Measurements from ENCODE around the gene ART1.

ART1 gene

DNA sequence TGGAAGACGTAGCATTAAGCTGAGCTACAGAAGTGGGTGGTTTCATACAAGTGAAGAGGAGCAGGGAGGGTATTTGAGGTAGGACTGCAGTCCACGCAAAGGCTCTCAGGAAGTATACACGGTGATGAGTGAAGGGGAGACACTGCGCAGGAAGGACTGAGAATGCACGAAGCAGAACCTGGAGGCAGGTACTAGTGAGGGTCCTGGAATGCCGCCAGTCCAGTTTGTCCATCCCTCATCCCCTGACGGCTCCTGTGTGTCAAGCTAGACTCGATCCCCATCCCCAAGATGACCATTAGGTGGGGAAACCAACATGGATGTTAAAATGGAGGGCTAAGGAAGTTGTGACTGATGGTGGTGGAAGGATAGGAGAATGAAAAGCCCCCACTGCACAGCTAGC, 26.9 kb upstream of the ART1 start:
- TF ChIP-seq, protein P1, sequence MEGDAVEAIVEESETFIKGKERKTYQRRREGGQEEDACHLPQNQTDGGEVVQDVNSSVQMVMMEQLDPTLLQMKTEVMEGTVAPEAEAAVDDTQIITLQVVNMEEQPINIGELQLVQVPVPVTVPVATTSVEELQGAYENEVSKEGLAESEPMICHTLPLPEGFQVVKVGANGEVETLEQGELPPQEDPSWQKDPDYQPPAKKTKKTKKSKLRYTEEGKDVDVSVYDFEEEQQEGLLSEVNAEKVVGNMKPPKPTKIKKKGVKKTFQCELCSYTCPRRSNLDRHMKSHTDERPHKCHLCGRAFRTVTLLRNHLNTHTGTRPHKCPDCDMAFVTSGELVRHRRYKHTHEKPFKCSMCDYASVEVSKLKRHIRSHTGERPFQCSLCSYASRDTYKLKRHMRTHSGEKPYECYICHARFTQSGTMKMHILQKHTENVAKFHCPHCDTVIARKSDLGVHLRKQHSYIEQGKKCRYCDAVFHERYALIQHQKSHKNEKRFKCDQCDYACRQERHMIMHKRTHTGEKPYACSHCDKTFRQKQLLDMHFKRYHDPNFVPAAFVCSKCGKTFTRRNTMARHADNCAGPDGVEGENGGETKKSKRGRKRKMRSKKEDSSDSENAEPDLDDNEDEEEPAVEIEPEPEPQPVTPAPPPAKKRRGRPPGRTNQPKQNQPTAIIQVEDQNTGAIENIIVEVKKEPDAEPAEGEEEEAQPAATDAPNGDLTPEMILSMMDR (IDR thresholded peaks at IDR 0.05; ENCODE audit: low read depth, low read length, missing control alignments), result no peak
- DNase-seq (ENCODE audit: low read depth), result no peak
- no peak overlapping the region for H3K4me3 ChIP-seq (ENCODE audit: low read depth, low read length)

DNA sequence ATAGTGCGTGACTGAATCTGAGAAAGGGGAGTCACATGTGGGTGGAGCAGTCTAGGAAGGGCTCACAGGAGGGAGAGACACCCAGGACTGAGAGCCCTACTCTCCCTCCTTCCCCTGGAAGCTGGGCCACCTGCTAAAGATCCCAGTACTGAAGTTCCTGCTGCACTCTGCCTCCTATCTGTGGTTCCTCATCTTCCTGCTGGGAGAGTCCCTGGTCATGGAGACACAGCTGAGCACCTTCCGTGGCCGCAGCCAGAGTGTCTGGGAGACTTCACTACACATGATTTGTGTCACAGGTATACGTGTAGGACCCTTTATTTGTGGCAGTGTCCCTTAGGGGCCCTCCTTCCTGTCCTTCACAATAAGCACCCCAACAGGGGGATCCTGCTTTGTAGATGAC, 22.4 kb upstream of the ART1 start:
- DNase-seq (ENCODE audit: low read depth), result no peak
- no peak overlapping the region for H3K4me3 ChIP-seq (ENCODE audit: low read depth, low read length)
- TF ChIP-seq, protein P1 (IDR thresholded peaks at IDR 0.05; ENCODE audit: low read depth, low read length, missing control alignments), result no peak

DNA sequence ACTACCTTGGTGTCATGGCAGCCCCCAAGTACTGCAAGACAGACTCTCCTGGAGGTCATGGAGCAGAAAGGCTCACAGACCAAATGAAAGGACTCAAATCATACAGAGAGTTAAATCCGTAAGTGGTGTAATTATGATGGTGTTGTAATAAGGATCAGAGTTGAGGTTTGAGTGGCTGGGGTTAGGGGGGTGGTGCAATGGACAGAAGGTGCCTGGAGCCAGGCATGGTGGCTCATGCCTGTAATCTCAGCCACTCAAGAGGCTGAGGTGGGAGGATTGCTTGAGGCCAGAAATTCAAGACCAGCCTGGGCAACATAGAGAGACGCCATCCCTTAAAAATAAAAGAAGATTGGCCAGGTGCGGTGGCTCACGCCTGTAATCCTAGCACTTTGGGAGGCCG, 21.8 kb upstream of the ART1 start:
- no peak for DNase-seq (ENCODE audit: low read depth)

DNA sequence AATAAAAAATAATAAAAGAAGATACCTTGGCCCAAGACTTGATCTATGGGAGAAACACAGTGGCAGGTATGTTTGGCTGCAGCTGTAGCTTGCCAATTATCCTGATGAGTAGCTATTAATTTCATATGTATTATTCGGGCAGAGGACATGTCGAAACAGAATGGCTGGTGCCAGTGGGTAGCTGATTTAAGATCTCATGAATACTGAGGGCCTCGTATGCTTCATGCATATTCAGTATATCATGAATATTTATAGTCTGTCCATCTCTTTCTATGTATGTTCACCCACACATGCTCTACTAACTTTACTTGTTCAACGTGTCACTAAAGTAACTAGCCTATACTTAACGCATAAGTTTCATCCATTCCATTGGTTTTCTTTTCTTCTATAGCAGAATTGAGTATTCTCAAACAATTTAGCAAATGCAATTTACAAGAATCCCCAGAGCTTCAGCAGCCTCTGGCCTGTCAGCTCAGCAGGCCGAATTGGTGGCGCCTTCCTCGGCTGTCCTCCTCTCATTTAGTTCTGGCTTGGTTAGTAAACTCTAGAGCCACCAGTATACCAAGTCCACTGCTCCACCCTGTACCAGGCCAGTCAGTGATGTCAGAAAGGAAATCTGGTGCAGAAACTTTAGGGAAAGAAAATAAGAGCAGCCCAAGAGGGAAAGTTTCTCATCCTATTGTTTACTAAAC, 21.0 kb upstream of the ART1 start:
- no peak overlapping the region for H3K4me3 ChIP-seq (ENCODE audit: low read depth, low read length)
- no peak for DNase-seq (ENCODE audit: low read depth)
- TF ChIP-seq, protein P1 (IDR thresholded peaks at IDR 0.05; ENCODE audit: low read depth, low read length, missing control alignments), result no peak

More for the DNA sequence above, 21.8 kb upstream of the ART1 start:
- H3K4me3 ChIP-seq (ENCODE audit: low read depth, low read length), result no peak overlapping the region
- TF ChIP-seq, protein P1 (IDR thresholded peaks at IDR 0.05; ENCODE audit: low read depth, low read length, missing control alignments), result no peak

DNA sequence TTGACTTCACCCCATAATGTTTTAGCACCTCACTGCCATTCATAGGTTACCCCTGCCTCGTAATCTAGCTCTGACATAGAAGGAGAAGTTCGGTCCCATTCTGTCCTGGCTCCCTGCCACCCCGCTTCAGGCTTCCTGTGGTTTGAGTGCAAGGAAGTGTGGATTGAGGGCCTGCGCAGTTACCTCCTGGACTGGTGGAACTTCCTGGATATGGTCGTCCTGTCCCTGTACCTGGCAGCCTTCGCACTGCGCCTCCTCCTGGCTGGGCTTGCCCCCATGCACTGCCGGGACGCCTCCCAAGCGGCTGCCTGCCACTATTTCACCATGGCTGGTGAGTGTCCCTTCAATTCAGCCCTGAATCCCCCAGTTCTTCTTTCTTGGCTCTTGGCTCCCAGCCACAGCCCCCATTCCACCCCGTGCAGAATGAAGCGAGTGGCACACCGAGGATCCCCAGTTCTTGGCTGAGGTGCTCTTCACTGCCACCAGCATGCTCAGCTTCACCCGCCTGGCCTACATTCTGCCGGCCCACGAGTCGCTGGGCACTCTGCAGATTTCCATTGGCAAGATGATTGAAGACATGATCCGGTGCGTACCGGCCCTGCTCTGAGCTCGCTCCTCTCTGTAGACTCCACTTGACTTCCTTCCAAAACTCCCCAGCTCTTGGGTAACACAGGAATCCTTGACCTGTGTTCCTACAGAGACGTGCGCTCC, 18.5 kb upstream of the ART1 start:
- DNase-seq (ENCODE audit: low read depth), result no peak
- H3K4me3 ChIP-seq (ENCODE audit: low read depth, low read length), result no peak overlapping the region
- TF ChIP-seq, protein P1 (IDR thresholded peaks at IDR 0.05; ENCODE audit: low read depth, low read length, missing control alignments), result no peak

DNA sequence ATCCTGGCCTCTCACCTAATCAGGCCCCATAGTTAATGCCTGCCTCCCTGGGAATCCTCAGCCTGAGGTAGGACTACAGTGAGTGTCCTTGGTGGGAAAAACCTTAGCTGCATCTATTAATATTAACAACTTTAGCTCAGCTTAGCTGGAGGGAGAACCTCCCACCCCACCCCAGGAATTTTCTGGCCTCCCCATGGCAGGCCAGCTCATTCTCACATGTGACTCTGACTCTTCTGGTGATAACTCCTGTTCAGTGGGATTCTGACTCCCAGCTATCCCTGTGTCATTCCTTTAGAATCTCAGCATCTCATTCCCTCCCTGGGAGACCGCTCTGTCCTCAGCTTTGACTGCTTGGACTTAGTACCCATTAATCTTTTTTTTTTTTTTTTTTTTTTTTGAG, 17.6 kb upstream of the ART1 start:
- TF ChIP-seq, protein P1 (IDR thresholded peaks at IDR 0.05; ENCODE audit: low read depth, low read length, missing control alignments), result no peak
- DNase-seq (ENCODE audit: low read depth), result no peak

More for the DNA sequence above, 17.6 kb upstream of the ART1 start:
- no peak overlapping the region for H3K4me3 ChIP-seq (ENCODE audit: low read depth, low read length)

Measured in GM12864 (cell line).